Activated CD4-positive, alpha-beta T cell treated with anti-CD3 and anti-CD28 coated beads, Interleukin-2, Interleukin-4, amounts not matched to agents 100 ng/mL and 50 ng/mL, durations not matched to agents 16 hours and 8 hours (primary cell): ENCODE measurements around the gene IL17RE.
"Not testable (repeated sequence)": the region's sequence is repeated elsewhere in the genome, so short reads cannot be mapped to it uniquely, and the experiment has no call there.

Experiments
- DNase-seq: peaks from one replicate; pipeline ENCODE4 v3.0.0-alpha.2; 2020; ENCODE audit warnings: low spot score

Gene IL17RE, protein sequence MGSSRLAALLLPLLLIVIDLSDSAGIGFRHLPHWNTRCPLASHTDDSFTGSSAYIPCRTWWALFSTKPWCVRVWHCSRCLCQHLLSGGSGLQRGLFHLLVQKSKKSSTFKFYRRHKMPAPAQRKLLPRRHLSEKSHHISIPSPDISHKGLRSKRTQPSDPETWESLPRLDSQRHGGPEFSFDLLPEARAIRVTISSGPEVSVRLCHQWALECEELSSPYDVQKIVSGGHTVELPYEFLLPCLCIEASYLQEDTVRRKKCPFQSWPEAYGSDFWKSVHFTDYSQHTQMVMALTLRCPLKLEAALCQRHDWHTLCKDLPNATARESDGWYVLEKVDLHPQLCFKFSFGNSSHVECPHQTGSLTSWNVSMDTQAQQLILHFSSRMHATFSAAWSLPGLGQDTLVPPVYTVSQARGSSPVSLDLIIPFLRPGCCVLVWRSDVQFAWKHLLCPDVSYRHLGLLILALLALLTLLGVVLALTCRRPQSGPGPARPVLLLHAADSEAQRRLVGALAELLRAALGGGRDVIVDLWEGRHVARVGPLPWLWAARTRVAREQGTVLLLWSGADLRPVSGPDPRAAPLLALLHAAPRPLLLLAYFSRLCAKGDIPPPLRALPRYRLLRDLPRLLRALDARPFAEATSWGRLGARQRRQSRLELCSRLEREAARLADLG

DNA sequence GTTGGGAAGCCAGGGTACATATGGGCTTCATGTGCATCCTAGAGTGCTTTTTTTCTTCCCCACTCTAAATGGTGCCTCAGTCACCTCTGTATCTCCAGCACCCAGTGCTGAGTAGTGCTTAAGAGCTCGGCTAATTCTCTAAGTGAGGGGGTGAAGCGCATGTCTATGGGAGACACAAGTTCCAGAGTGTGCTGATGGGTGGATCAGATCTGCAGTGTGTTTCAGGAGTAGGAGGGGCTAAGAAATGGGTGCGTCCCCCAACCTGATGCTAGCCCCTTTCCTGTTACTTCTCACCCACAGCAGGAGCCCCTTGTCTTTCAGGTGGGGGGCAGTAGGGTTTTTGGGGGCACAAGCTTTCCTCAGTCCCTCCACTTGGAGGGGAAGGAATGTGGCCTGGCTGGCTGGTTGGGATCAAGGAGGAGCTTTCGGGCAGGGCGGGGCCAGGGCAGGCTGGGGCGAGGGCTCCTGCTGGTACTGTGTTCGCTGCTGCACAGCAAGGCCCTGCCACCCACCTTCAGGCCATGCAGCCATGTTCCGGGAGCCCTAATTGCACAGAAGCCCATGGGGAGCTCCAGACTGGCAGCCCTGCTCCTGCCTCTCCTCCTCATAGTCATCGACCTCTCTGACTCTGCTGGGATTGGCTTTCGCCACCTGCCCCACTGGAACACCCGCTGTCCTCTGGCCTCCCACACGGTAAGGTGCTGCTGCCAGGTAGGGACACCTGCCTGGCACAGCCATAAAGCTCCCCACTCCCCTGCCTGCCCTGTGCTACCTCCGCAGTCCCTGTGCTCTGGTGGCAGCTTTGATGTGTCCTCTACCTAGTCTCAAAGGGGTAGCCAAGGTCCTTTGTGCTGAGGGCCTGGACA, at the start of gene IL17RE:
IL17RE (plus strand) TSS at position 477 of the 866 bp plus-strand sequence; CDS start at position 562, 85 bp downstream.
- DNase-seq = no peak

DNA sequence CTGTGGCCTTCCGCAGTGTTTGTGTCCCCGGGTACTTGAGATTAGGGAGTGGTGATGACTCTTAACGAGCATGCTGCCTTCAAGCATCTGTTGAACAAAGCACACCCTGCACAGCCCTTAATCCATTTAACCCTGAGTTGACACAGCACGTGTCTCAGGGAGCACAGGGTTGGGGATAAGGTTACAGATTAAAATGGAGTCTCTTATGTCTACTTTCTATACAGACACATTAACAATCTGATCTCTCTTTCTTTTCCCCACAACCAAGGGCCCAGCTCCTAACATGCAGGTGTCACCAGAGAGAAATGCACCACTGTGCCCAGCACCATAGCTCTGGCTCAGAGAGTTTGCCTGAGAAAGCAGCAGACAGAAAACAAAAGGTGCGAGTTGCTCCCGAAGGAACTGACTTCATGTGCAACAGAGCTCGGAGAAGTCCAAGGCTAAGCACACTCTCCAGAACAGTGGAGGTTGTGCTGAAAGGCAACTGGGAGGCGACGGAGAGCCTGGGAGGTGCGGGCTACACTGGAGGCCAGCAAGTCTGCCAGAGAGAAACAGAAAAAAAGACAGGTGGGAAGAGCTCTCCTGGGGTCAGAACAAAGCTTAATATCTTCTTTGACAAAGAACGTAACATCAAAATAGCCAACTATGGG, 48.2 kb upstream of the IL17RE start:
- not testable (repeated sequence) for DNase-seq

DNA sequence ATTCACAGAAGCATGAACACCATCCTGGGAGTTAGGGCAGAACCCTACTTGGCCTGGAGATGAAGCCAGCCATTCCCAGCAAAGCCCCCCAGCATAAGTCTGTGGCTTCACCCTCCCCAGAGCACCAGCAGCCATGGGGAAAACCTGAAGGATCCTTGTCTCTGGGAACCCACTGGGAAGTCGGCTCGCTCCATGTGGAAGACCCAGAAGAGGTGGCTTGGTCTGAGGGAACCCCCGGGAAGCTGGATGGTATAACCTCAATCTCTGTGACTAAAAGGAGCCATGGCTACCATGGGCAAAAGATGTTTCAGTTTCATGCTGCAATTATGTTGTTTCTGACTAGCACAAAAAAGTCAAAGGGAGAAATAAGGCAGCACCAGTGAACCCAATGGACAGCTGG, 47.1 kb upstream of the IL17RE start:
- DNase-seq = no peak

DNA sequence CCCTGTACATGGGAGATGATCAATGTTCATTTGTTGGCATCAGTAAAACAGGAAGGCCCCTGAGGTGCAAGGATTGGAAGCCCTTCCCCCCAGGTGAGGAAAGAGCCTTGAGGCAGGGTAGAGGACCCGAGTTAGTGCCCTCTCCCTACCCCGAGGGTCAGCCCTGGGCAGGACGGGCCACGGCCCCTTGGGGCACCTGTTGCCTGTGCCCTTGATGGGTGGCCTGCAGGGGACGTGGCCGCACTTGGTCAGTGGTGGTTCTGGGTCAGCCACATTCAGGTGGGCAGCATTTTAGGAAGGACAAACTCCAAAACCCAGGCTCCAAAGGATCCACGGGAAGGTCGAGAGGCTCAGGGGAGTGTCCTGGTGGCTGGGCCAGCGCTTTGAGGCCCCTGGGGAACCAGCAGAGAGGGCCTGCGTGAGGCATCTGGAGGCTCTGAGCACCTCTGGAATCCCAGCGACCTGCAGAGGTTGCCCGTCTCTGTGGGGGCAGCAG, 43.1 kb upstream of the IL17RE start:
- DNase-seq = no peak

DNA sequence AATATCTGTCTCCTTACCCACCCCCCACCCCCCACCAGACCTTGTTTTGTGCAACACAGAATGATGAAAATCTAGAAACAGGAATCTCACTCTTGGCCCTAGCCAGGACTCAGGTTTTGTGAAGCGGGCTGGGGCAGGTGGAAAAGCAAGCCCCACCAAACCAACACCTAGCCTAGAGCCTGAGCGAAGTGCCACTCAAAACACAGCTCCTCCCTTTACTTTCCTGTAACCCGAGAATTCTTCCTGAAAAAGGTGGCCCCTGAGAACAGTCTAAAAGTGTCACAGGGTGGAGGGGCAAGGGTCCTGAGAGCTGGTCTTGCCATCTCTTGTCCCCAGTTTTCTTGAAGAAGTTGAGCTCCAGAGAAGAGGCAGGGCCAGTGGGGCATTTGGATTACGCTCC, 41.4 kb upstream of the IL17RE start:
- no peak for DNase-seq

DNA sequence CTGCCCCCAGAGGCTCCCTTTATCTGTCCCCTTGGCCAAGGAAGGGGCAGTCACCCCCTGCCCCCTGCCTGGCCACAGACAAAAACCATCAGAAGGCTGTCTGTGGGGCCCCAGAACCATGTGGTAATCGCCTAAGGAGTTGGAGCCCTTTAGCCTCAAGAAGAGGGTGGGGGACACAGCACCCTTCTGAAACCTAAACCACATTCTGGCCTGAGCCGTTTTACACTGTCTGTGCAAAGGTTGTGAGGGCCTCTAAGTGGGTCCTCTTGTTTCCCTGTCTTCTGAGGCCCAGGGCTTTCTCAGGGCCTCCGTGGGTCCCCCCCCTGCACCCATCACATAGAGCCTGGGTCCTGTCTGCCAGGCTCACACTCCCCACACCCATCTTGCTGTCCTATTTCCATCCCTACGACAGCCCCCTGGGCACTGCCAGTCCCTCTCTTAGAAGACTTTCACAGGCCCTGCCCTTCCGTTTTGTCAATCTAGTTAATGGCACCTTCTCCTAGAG, 41.0 kb upstream of the IL17RE start:
- no peak for DNase-seq

DNA sequence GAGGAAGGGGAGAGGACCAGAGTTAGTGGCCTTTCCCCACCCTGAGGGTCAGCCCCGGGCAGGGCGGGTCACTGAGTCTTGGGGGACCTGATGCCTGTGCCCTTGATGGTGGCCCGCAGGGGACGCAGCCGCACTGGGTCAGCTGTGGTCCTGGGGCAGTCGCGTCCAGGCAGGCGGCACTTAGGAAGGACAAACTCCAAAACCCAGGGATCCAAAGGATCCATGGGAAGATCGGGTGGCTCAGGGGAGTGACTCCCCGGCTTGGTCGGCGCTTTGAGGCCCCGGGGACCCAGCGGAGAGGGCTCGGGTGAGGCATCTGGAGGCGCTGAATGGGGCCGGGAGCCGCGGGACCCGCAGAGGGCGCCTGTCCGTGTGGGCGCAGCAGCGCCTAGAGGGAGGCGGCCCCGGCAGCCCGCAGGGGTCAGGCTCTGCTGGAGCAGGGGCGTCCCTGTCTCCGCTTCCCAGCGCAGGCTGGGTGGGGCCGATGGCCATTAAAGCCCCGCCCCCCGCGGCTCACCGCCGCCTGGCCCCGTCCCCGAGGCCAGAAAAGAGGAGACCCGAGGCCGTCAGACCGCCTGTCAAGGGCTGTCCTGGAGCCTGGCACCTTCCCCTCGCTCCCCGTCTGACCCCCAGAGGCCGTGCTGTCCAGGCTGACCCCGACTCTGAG, 40.1 kb upstream of the IL17RE start:
- DNase-seq = no peak

DNA sequence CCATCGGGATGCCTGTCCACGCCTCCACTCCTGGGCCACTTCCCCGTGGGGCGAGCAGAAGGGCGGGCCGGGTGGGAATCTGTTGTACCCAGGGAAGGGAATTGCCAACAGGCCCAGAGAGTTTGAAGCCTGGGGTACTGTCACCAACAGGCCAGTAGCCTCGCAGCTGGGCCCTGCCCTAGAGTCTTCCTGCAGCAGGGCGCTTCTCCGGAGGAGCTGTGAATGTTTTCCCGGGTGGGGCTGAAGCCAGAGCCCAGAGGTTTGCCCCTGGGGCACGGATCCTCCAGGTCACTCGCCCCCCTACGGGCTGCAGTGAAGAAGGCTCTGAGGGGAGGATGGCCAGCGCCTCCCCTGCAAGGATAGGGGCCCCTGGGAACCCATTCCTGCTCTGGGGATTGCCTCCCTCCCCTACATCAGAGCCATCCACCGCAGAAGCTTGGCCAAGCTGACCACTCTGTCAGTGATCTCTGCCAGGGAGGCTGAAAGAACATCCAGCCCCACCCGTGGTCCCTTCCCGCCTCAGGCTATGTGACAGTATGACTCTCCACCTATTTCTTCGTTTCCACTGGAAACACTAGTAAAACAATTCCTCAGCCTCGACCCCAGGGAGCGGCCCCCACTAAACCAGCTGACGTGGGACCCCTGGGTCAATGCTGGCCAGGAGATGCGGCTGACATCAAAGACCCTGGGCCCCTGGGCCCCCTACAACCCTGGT, 39.4 kb upstream of the IL17RE start:
- no peak for DNase-seq

DNA sequence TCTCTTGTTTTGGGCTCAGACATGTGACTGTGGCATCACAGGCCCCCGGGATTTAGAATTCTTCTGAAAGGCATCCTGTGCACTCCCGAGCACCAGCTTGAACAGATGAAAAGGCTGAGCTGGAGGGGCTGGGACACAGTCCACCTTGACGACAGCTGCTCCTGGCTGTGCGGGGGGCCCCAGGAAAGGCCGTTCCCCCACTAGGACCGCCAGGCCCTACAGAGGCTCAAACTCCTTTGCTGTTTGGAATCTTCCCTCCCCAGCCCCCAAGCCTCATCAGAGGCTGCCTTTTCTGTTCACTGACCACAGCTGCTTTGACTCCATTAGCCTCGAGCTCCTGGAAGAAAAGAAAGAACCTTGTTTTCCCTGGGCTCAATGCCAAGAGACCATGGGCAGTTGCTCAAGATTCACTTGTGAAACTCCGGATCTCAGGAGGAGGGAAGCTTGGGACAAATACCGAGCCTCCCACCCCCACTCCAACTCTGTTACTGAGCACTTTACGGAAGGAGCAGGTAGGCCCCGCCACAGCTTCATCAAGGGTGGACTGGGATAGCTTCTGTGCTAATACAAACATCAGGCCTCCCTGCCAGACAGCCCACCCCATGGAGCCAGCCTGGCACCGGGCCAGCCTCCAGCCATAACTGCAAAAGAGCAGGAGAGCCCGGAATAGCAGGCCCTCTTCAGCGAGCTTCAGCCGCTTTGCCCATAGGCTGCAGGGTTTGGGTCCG, 38.3 kb upstream of the IL17RE start:
- no peak for DNase-seq

DNA sequence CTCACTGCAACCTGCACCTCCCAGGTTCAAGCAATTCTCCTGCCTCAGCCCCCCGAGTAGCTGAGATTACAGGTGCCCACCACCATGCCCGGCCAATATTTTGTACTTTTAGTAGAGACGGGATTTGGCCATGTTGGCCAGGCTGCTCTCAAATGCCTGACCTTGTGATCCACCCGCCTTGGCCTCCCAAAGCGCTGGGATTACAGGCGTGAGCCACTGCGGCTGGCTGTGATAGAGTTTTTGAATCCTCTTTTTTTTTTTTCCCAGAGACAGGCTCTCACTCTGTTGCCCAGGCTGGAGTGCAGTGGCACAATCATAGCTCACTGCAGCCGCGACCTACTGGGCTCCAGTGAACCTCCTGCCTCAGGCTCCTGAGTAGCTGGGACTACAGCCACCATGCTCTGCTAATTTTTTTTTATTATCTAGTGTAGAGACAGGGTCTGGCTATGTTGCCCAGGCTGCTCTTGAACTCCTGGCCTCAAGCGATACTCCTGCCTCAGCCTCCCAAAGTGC, 37.5 kb upstream of the IL17RE start:
- DNase-seq = not testable (repeated sequence)

DNA sequence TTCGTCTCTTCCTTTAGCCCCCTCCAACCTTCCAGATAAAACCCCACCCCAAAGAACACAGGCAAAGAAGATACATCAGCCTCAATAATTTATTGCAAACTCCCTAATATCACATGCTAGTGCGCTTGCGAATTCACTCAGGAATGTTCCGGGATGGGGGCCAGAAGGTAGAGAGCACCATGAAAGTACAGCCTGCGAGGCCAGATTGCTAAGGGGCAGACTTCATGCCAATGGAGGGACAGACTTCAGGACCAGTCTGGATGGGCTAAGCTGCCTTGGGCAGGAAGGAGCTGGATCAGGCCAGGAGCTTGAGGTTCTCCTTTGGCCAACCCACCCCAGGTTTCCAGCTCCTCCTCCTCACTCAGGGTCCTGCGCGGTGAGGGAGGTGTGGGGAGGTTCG, 36.0 kb upstream of the IL17RE start:
- no peak for DNase-seq

DNA sequence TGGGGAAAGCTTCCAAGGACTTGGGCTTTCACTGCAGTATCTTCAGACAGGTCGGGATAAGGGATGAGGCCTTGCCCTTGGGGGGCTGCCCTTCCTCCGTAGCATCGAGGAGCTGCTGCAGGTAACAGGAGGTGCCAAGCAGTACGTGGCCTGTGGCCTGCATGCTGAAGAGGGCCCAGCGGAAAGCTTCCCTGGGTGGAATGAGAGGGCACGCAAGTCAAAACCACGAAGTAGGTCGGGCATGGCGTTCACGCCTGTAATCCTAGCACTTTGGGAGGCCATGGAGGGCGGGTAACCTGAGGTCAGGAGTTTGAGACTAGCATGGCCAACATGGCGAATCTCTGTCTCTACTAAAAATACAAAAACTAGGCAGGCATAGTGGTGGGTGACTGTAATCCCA, 35.5 kb upstream of the IL17RE start:
- DNase-seq = no peak

DNA sequence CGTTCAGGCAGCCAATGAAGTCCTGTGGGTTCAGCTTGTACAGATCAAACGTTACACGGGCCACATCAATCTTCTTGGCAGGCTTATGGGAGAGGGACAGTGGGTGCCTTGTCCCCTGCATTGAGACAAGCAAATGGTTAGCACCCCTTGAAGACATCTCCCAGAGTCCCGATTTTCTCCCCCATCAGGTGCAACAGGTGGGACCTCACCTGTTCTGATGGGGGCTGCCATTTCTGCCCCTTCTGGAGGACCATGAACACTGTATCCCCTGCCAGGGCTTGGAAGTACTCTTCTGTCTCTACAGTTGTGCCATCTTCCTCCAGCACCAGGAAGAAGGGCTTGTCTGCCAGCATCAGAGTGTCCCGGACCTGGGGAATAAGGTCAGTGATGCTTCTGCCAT, 32.7 kb upstream of the IL17RE start:
- no peak for DNase-seq

DNA sequence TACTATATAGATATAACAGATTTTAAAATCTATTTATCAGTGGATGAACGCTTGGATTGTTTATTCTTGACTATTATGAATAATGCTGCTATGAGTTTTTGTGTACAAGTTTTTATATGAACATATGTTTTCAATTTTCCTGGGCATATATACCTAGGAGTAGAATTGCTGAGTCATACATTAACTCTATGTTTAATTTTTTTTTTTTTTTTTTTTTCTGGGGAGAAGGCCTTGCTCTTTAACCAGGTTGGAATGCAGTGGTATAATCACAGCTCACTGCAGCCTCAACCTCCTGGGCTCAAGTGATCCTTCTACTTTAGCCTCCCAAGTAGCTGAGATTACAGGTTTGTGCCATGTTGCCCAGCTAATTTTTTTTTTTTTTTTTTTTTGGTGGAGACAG, 31.7 kb upstream of the IL17RE start:
- DNase-seq = no peak

DNA sequence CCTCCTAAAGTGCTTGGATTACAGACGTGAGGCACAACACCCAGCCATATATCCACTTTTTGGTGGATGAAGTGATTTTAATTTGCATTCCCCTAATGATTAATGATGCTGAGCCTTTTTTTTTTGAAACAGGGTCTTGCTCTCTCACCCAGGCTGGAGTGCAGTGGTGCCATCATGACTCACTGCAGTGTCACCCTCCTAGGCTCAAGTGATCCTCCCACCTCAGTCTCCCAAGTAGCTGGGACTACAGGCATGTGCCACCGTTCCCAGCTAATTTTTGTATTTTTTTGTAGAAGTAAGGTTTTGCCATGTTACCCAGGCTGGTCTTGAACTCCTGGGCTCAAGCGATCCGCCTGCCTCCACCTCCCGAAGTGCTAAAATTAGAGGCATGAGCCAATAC, 30.6 kb upstream of the IL17RE start:
- not testable (repeated sequence) for DNase-seq

DNA sequence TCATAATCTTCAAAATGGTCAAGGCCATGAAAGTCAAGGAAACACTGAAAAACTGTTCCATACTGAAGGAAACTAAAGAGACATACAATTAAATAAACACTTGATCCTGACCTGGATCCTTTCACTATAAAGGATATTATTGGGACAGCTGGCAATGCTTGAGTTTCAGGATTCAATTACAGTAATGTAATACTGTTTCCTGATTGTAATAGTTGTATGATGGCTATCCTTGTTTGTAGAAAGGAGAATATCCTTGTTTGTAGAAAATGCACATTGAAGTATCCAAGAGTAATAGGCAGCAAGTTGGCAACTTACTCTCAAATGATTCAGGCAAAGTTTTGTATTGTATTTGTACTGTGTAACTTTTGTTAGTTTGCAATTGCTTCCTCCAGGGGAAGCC, 27.2 kb upstream of the IL17RE start:
- DNase-seq = no peak

DNA sequence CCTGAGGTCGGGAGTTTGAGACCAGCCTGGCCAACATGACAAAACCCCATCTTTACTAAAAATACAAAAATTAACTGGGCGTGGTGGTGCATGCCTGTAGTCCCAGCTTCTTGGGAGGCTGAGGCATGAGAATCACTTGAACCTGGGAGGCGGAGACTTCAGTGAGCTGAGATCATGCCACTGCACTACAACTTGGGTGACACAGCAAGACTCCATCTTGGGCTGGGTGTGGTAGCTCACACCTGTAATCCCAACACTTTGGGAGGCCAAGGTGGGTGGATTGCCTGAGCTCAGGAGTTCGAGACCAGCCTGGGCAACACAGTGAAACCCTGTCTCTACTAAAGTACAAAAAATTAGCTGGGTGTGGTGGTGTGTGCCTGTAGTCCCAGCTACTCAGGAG, 26.4 kb upstream of the IL17RE start:
- not testable (repeated sequence) for DNase-seq

DNA sequence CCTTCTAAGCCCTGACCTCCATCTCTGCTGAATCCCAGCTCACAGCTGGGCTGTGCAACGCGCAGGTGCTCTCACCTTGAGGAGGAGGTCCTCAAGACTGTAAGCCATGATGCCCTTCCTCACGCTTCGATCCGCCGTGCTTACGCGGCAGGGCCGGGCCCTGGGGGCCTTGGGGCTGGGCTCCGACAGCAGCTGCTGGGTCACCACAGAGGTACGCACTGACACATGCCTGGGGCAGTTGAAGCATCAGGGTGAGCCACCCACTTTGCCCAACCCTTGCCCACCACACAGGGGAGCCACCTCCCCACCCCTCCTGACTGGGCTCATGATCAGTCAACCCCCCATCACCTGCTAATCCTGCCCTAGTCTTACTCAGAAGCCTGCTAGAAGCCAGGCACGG, 25.7 kb upstream of the IL17RE start:
- DNase-seq = no peak

DNA sequence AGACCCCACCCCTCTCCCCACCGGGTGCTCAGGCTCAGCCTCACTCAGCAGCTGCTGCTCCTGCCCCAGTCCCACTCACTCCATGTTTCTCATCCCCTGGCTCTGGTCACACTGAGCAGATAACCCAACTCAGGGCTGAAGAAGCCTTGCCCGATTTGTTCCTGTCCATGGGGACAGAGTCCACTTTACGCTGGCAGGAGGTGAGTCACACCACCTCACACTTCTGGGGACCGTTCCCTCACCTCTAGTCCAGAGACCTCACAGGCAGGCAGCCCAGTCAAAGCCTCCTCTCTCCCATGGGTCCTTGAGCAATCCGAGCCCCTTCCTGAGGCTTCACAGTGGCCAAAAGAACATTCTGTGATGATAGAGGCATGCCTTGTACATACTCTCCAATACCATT, 23.9 kb upstream of the IL17RE start:
- no peak for DNase-seq
